IMR-90 (cell line): Measurements from ENCODE around the gene NFATC1. TPM values are rescaled to one million over a fixed set of nuclear protein-coding genes. Genes with fewer than 3 reads are reported as not detected.

ENCODE experiments used
- ATAC-seq: fragments of 200-7000 bp; cut with Tn5 transposase; 2 replicates; pipeline ENCODE4 v1.9.1; 2020; ENCODE audit warnings: low read depth, mild to moderate bottlenecking, moderate library complexity
- BruUV-seq: library from RNA; stranded (reverse); fragments of 400-500 nt; replicated peaks from 2 replicates; lab custom pipeline; 2021; lab: Mats Ljungman, UMichigan
- CTCF ChIA-PET: fragments of 300-600 bp; formaldehyde crosslinking; extraction: SDS; loops from one replicate; lab custom pipeline; 2021; ENCODE audit warnings: antibody characterized with exemption; lab: Yijun Ruan, JAX
- POLR2A ChIA-PET: fragments of 300-600 bp; sonication (Branson Sonifier 250); formaldehyde crosslinking; loops from one replicate; lab custom pipeline; 2022; ENCODE audit warnings: antibody characterized with exemption; ENCODE audit not compliant: unreplicated experiment; lab: Charles Lee
- DNase-seq: peaks from one replicate; pipeline ENCODE4 v3.0.0; 2013
- H2AFZ ChIP-seq: replicated peaks from 2 replicates; pipeline ENCODE3; 2013; ENCODE audit warnings: low read length, mild to moderate bottlenecking; ENCODE audit not compliant: poor library complexity
- H2AK5ac ChIP-seq: 2 replicates; pipeline ENCODE4 v1.6.1; 2013; ENCODE audit warnings: low read depth, low read length, inconsistent platforms
- H2AK9ac ChIP-seq: replicated peaks from 2 replicates; pipeline ENCODE3; 2013; ENCODE audit warnings: mild to moderate bottlenecking, low read depth, low read length, moderate library complexity; ENCODE audit not compliant: poor library complexity
- H2BK120ac ChIP-seq: 2 replicates; pipeline ENCODE4 v1.6.1; 2013; ENCODE audit warnings: low read depth, low read length, inconsistent platforms
- H2BK15ac ChIP-seq: 3 replicates; pipeline ENCODE4 v1.6.1; 2013; ENCODE audit warnings: low read depth, low read length, inconsistent platforms
- H2BK20ac ChIP-seq: 2 replicates; pipeline ENCODE4 v1.6.1; 2013; ENCODE audit warnings: low read depth, mild to moderate bottlenecking, inconsistent platforms, low read length, moderate library complexity
- H2BK5ac ChIP-seq: 2 replicates; pipeline ENCODE4 v1.6.1; 2013; ENCODE audit warnings: mild to moderate bottlenecking, low read depth, low read length, inconsistent platforms; ENCODE audit not compliant: poor library complexity, severe bottlenecking
- H3K14ac ChIP-seq: replicated peaks from 2 replicates; pipeline ENCODE4 v1.6.1; 2013; ENCODE audit warnings: low read depth, low read length, inconsistent platforms
- H3K18ac ChIP-seq: 2 replicates; pipeline ENCODE4 v1.6.1; 2013; ENCODE audit warnings: low read depth, low read length, control low read depth
- H3K23ac ChIP-seq: 2 replicates; pipeline ENCODE4 v1.6.1; 2013; ENCODE audit warnings: low read depth, low read length, inconsistent platforms
- H3K27ac ChIP-seq: 2 replicates; pipeline ENCODE4 v1.5.1; 2013; ENCODE audit warnings: mild to moderate bottlenecking, control low read depth, low read length; ENCODE audit not compliant: insufficient read depth
- H3K27me3 ChIP-seq: 2 replicates; pipeline ENCODE4 v1.6.1; 2013; ENCODE audit warnings: low read length; ENCODE audit not compliant: control insufficient read depth, insufficient read depth
- H3K36me3 ChIP-seq: 2 replicates; pipeline ENCODE4 v1.6.1; 2013; ENCODE audit warnings: low read length, mixed read lengths; ENCODE audit not compliant: control insufficient read depth, insufficient read depth
- H3K4ac ChIP-seq: 2 replicates; pipeline ENCODE4 v1.6.1; 2013; ENCODE audit warnings: low read depth, low read length, inconsistent platforms
- H3K4me1 ChIP-seq: 2 replicates; pipeline ENCODE4 v1.6.1; 2013; ENCODE audit warnings: low read length, mixed read lengths; ENCODE audit not compliant: control insufficient read depth, insufficient read depth
- H3K4me2 ChIP-seq: 2 replicates; pipeline ENCODE4 v1.6.1; 2013; ENCODE audit warnings: low read depth, mild to moderate bottlenecking, control low read depth, low read length, moderate library complexity
- H3K4me3 ChIP-seq: 2 replicates; pipeline ENCODE4 v1.5.1; 2013; ENCODE audit warnings: low read depth, mild to moderate bottlenecking, control low read depth, low read length, moderate library complexity; ENCODE audit not compliant: insufficient read depth
- H3K56ac ChIP-seq: 2 replicates; pipeline ENCODE4 v1.6.1; 2013; ENCODE audit warnings: low read length, inconsistent platforms; ENCODE audit not compliant: insufficient read depth; ENCODE audit errors: extremely low read depth
- H3K79me1 ChIP-seq, 2 experiments: 2 replicates each; pipeline ENCODE4 v1.6.1; 2013; ENCODE audit warnings: low read length in 2 of 2, inconsistent platforms in 1 of 2, low read depth in 1 of 2
- H3K9ac ChIP-seq: 2 replicates; pipeline ENCODE4 v1.6.1; 2013; ENCODE audit warnings: low read depth, low read length, control low read depth
- H3K9me1 ChIP-seq: 2 replicates; pipeline ENCODE4 v1.6.1; 2013; ENCODE audit warnings: low read length, inconsistent platforms; ENCODE audit not compliant: insufficient read depth
- H3K9me3 ChIP-seq: 2 replicates; pipeline ENCODE4 v1.6.1; 2013; ENCODE audit warnings: low read length; ENCODE audit not compliant: control insufficient read depth, insufficient read depth
- H4K20me1 ChIP-seq: 2 replicates; pipeline ENCODE4 v1.6.1; 2013; ENCODE audit warnings: low read length, inconsistent platforms; ENCODE audit not compliant: insufficient read depth
- H4K5ac ChIP-seq: 2 replicates; pipeline ENCODE4 v1.6.1; 2013; ENCODE audit warnings: mild to moderate bottlenecking, low read depth, low read length, control low read depth
- H4K8ac ChIP-seq, 2 experiments: 2 replicates each; pipeline ENCODE4 v1.6.1; 2013; ENCODE audit warnings: low read depth in 2 of 2, low read length in 2 of 2, control low read depth in 1 of 2, inconsistent platforms in 1 of 2
- H4K91ac ChIP-seq: 2 replicates; pipeline ENCODE4 v1.6.1; 2013; ENCODE audit warnings: low read depth, low read length, inconsistent platforms; ENCODE audit not compliant: insufficient read depth
- CEBPB ChIP-seq: IDR thresholded peaks from 2 replicates; pipeline ENCODE4 v1.6.1; 2012; ENCODE audit warnings: low read depth, low read length, improper control_type of control experiment
- CHD1 ChIP-seq: IDR thresholded peaks from 2 replicates; pipeline ENCODE4 v1.6.1; 2012; ENCODE audit warnings: low read depth, low read length, improper control_type of control experiment
- MAZ ChIP-seq: IDR thresholded peaks from 2 replicates; pipeline ENCODE4 v1.6.1; 2012; ENCODE audit warnings: low read depth, mild to moderate bottlenecking, low read length, improper control_type of control experiment, moderate library complexity, borderline replicate concordance
- POLR2A ChIP-seq: IDR thresholded peaks from 2 replicates; pipeline ENCODE4 v1.6.1; 2012; ENCODE audit warnings: mild to moderate bottlenecking, low read depth, low read length
- RAD21 ChIP-seq: IDR thresholded peaks from 2 replicates; pipeline ENCODE4 v1.6.1; 2012; ENCODE audit warnings: low read length, improper control_type of control experiment
- RCOR1 ChIP-seq: IDR thresholded peaks from 2 replicates; pipeline ENCODE4 v1.6.1; 2012; ENCODE audit warnings: mild to moderate bottlenecking, low read length, improper control_type of control experiment; ENCODE audit not compliant: insufficient replicate concordance
- WGBS, 2 experiments: methylation state at CpG; one replicate each; pipeline versions ENCODE4 v1.1.5 to v1.1.7; 2013; ENCODE audit warnings: missing lambda C conversion rate in 2 of 2; ENCODE audit not compliant: insufficient read length in 1 of 2; ENCODE audit errors: extremely low coverage in 2 of 2; 5-methylcytosine and 5-hydroxymethylcytosine counted together
- dilution Hi-C: fragments of 300-500 bp; cut with HindIII; formaldehyde crosslinking; loops from one replicate; pipeline ENCODE4 v1.14.3; 2018; ENCODE audit warnings: low sequenced_read_pairs; ENCODE audit not compliant: unreplicated experiment
- in situ Hi-C: fragments of 300-500 bp; cut with MboI; formaldehyde crosslinking; loops from 3 replicates; pipeline ENCODE4 v1.14.3; 2019; ENCODE audit warnings: low sequenced_read_pairs, inconsistent platforms, mixed read lengths
- intact Hi-C: fragments of 100-400 bp; cut with micrococcal nuclease; formaldehyde crosslinking; loops from 2 replicates; pipeline ENCODE4 v1.10.0; 2022
- polyA plus RNA-seq, 3 experiments: library from polyadenylated mRNA; depleted of rRNA; stranded (reverse); fragments of >200 nt; gene quantifications; 2 replicates each; pipeline ENCODE4 v1.2.3, GENCODE V29; 2012; ENCODE audit warnings: low replicate concordance in 1 of 3
- total RNA-seq: library from RNA; depleted of rRNA; stranded (reverse); fragments of >200 nt; gene quantifications from 2 replicates; pipeline ENCODE4 v1.2.3, GENCODE V29; 2012
- TF ChIP-seq, protein P1 (sequence below): conservative IDR thresholded peaks from 2 replicates; pipeline ENCODE4 v1.5.1; 2012; ENCODE audit warnings: mild to moderate bottlenecking, low read depth, low read length, improper control_type of control experiment

The NFATC1 gene
- total and polyA plus RNA-seq, 2 of the 4 experiments (the other 2 are of a cell fraction): 0.36 to 1.8 TPM

DNA sequence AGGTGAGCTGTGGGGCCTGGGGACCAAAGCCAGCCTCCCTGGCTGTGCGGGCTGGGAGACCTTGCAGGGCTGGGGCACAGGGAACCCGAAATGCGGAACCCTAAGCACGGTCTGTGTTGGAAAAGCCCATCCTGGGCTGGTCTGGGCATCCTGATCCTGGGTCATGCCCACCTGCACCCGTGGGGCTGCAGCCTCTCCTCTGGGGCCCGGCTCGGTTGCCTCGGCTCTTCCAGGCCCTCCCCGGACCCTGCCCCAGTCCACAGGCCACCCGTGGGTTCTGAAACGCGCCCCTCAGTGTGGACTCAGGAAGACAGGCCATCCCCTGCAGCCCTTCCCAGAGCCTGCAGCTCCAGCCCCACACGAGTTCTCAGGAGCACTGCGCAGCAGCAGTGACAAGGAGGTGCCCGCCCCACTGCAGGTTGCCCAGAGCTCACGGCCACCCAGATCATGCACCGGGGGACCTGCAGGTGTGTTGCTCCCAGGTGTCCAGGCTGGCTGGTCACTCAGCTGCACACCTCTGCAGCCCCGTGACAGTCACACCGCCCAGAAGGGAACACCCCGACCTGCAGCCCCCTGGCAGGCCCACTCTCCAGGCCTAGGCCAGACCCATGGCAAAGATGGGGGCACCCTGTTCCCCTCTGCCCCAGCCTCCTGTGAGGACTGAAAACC lies 12.2 kb upstream of the NFATC1 start:
- Histone ChIP-seq H3K27me3 (peaks cover 5% of the 10 kb centered on the region), H3K27ac (no peak overlapping the region), H4K5ac (no peak overlapping the region), H2BK15ac (no peak overlapping the region), H3K23ac (no peak overlapping the region), H3K4me1 (peaks cover 3% of the 10 kb centered on the region; the same call in 1 of the 2 replicates), H3K9ac (no peak overlapping the region), H2BK120ac (no peak overlapping the region), H4K91ac (no peak overlapping the region), H3K9me3 (no peaks in the 10 kb centered on the region), H4K20me1 (peaks cover 5% of the 10 kb centered on the region; the same call in 1 of the 2 replicates), H2BK5ac (no peak overlapping the region), H3K36me3 (no peaks in the 10 kb centered on the region), H3K56ac (no peak overlapping the region), H3K9me1 (no peaks in the 10 kb centered on the region), H2AFZ (no peak overlapping the region), H3K79me1 (no peaks in the 10 kb centered on the region), H2AK5ac (no peak overlapping the region), H3K4me2 (no peak overlapping the region), H3K4ac (no peak overlapping the region), H3K14ac (no peak overlapping the region), H3K18ac (no peak overlapping the region), H2BK20ac (no peak overlapping the region), H4K8ac (no peak overlapping the region), H3K4me3 (no peak overlapping the region), H2AK9ac (no peak overlapping the region)
- CTCF ChIA-PET: no interaction called here
- ATAC-seq (no peak), DNase-seq (no peak)
- in situ Hi-C loops: no loop called here
- POLR2A ChIA-PET: no interaction called here
- 85% methylated on average over 8 of the region's 20 CpGs; no CpG with 5 or more reads in 1 of the 2 experiments for WGBS, 2 experiments
- dilution Hi-C loops: no loop called here
- no TSS peak for BruUV-seq
- intact Hi-C loops: no loop called here
- TF ChIP-seq, protein P1, sequence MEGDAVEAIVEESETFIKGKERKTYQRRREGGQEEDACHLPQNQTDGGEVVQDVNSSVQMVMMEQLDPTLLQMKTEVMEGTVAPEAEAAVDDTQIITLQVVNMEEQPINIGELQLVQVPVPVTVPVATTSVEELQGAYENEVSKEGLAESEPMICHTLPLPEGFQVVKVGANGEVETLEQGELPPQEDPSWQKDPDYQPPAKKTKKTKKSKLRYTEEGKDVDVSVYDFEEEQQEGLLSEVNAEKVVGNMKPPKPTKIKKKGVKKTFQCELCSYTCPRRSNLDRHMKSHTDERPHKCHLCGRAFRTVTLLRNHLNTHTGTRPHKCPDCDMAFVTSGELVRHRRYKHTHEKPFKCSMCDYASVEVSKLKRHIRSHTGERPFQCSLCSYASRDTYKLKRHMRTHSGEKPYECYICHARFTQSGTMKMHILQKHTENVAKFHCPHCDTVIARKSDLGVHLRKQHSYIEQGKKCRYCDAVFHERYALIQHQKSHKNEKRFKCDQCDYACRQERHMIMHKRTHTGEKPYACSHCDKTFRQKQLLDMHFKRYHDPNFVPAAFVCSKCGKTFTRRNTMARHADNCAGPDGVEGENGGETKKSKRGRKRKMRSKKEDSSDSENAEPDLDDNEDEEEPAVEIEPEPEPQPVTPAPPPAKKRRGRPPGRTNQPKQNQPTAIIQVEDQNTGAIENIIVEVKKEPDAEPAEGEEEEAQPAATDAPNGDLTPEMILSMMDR: no peak
- TF ChIP-seq MAZ (no peak), POLR2A (no peak), RCOR1 (no peak), CEBPB (no peak), CHD1 (no peak), RAD21 (no peak)
